GM15510 (cell line): ENCODE measurements around the gene ADGB.

Source experiments
- POLR2A ChIP-seq: IDR thresholded peaks from 3 replicates; pipeline ENCODE4 v1.6.1; 2011; ENCODE audit warnings: borderline replicate concordance; ENCODE audit not compliant: insufficient read length; ENCODE audit errors: extremely low read depth

Gene ADGB

GRCh38 chr6:146598772-146599405 is at the start of gene ADGB:
ADGB (plus strand) TSS chr6:146598972; CDS start chr6:146599041, 69 bp downstream.
- no peak for TF ChIP-seq POLR2A

DNA sequence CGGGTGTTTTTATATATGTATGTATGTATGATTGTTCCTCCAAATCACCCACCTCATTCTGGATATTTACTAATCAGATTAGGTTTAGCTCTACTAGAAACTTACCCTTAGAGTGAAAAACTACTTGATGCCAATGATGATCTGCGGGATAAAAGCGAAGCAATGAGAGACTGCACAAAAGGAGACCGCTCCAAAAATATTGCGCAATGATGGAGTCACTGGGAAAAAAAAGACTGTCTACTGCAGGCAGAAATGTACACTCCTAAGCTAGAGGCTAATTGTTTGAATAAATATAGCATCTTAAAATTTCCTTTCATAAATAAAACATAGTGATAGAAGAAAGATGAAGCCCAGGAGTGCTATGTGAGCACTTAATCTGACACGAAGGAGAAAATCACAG is 47.9 kb upstream of the ADGB start:
- no peak for TF ChIP-seq POLR2A

GRCh38 chr6:146551545-146551944 is 47.2 kb upstream of the ADGB start:
- TF ChIP-seq POLR2A: no peak

- TF ChIP-seq POLR2A: no peak
Measured at GRCh38 chr6:146553377-146554135, 45.2 kb upstream of the ADGB start.

DNA sequence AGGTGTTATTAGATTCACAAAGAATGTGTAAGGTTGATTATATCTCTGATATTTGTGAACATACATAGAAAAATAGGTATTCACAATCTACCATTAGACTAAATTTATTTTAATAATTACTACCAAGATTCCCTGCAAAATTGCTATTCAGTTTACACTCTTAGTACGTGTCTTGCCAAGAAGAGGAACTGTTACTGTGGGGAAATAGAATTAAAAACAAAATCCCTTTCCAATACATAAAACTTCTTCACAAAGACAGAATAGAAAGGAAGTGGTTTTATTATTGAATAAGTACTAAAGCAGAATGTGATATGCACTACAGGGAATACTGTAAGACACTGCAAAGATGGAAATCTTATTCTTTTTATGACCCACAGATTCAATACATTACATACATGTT is 38.2 kb upstream of the ADGB start:
- no peak for TF ChIP-seq POLR2A

- no peak for TF ChIP-seq POLR2A
Measured at GRCh38 chr6:146574211-146574610, 24.6 kb upstream of the ADGB start.

DNA sequence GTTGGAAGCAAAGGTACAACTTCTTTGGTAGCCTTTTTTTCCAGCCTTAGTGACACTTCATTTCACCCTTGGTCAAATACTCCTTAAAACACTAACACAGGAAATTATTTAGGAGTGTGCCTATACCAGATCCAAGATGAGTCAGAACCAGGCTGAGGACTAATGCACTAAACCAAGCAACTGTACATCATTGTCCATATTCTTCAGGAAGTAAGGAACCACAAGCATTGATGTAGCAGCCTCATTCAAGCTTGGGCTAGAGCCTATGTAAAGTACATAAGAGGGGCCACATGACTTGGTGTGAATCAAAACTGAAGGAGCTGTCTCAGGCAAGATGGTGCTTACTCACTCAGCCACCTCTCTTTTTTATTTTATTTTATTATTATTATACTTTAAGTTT is 20.7 kb upstream of the ADGB start:
- TF ChIP-seq POLR2A: no peak

DNA sequence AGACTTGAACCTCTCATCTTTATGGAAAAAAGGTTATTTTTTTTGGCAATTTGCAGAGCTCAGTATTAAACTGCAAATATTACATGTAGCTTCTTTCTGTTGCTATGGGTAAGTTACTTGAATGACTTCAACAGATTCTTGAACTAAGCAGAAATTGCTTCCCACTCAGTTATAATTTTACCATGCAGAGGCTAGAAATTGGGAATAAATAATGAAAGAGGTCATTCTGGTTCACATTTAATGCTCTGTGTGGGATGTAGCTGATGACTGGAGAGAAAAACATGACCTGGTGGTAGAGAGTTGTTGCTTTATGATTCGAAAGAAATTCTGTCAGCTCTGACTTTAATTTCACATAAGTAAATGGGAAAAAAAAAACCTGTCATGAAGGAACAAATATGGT is 16.8 kb upstream of the ADGB start:
- no peak for TF ChIP-seq POLR2A

- no peak for TF ChIP-seq POLR2A
Measured at GRCh38 chr6:146582857-146583256, 15.9 kb upstream of the ADGB start.

- TF ChIP-seq POLR2A: no peak
Measured at GRCh38 chr6:146583966-146584365, 14.8 kb upstream of the ADGB start.

GRCh38 chr6:146587459-146587858 is 11.3 kb upstream of the ADGB start:
- TF ChIP-seq POLR2A: no peak

- TF ChIP-seq POLR2A: no peak
Measured at GRCh38 chr6:146590492-146590891, 8.3 kb upstream of the ADGB start.

DNA sequence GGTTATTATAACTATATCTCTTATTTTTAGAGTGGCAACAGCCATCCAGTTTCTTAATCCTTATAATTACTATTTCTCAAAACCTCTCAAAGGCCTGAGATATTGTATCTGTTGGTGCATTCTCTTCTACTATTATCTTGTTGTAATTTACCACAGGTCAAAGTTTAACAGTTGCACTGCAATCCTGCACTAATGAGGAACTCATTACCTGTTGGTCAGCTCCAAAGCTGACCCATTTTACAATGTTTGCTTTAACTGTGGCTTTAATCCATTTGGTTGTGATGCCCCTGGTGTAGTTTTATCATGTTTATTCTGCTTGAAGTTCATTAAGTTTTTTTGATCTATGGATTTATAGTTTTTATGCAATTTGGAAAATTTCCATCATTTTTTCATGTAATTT is 6.3 kb upstream of the ADGB start:
- no peak for TF ChIP-seq POLR2A

DNA sequence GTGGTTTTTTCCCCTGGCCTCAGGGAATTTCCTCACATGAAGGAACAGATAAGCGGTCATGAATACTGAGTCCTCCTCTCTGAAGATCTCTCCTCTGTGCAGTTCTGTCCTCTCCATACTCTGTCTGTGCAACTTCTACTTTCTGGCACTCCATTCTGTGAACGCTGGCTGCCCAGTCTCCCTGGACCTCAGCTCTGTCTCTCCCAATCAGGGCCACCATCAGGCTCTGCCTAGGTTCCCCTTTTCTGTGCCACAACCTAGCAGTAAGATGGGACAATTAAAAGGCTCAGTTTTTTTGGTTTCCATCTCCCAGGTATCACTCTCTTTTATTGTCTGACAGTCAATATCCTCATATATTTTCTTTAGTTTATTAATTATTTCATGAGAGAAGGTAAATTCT is 4.8 kb upstream of the ADGB start:
- no peak for TF ChIP-seq POLR2A

GRCh38 chr6:146594495-146594894 is 4.3 kb upstream of the ADGB start:
- no peak for TF ChIP-seq POLR2A
